HepG2 (cell line): ENCODE data around the gene HES7. TPM values are rescaled to one million over a fixed set of nuclear protein-coding genes. Genes with fewer than 3 reads are reported as not detected.

Experiments
- CENPX ChIP-seq: sonication (generic); formaldehyde crosslinking; IDR thresholded peaks from 2 replicates; pipeline ENCODE4 v1.9.0; 2021; ENCODE audit warnings: mild to moderate bottlenecking, missing genetic modification reagents, moderate library complexity
- GATAD1 ChIP-seq: IDR thresholded peaks from 2 replicates; pipeline ENCODE4 v1.6.1; 2016; ENCODE audit warnings: missing genetic modification reagents, missing compliant biosample characterization
- HNF4G ChIP-seq, 2 experiments: sonication (generic) in 1 of 2; formaldehyde crosslinking in 1 of 2; IDR thresholded peaks; 2 replicates each; pipeline versions ENCODE4 v1.4.0 to v1.6.1; 2011 to 2020; ENCODE audit warnings: borderline replicate concordance in 2 of 2, low read depth in 2 of 2, mild to moderate bottlenecking in 2 of 2, low read length in 1 of 2, missing genetic modification reagents in 1 of 2, moderate library complexity in 1 of 2
- KAT7 ChIP-seq: IDR thresholded peaks from 2 replicates; pipeline ENCODE4 v1.6.1; 2018; ENCODE audit warnings: borderline replicate concordance, missing compliant biosample characterization
- KDM6A ChIP-seq: IDR thresholded peaks from 2 replicates; pipeline ENCODE4 v1.6.1; 2016; ENCODE audit warnings: low read depth
- RFX5 ChIP-seq: IDR thresholded peaks from 2 replicates; pipeline ENCODE4 v1.6.1; 2011; ENCODE audit warnings: low read depth, low read length, improper control_type of control experiment
- SNAI1 ChIP-seq: sonication (generic); formaldehyde crosslinking; IDR thresholded peaks from 2 replicates; pipeline ENCODE4 v1.5.0; 2020; ENCODE audit warnings: mild to moderate bottlenecking, missing genetic modification reagents, borderline replicate concordance
- SP5 ChIP-seq: IDR thresholded peaks from 2 replicates; pipeline ENCODE4 v1.6.1; 2016; ENCODE audit warnings: low read depth, borderline replicate concordance
- ZEB1 ChIP-seq: IDR thresholded peaks from 2 replicates; pipeline ENCODE4 v1.6.1; 2012; ENCODE audit warnings: mild to moderate bottlenecking, low read depth, inconsistent platforms; ENCODE audit not compliant: insufficient replicate concordance
- ZFP36L1 ChIP-seq: sonication (generic); formaldehyde crosslinking; IDR thresholded peaks from 2 replicates; pipeline ENCODE4 v1.8.0; 2022; ENCODE audit warnings: mild to moderate bottlenecking, missing genetic modification reagents, moderate library complexity
- ZNF772 ChIP-seq: sonication (generic); formaldehyde crosslinking; IDR thresholded peaks from 2 replicates; pipeline ENCODE4 v1.5.0; 2020; ENCODE audit warnings: mild to moderate bottlenecking, missing genetic modification reagents
- polyA plus RNA-seq, 8 experiments: library from polyadenylated mRNA; depleted of rRNA in 3 of 8; stranded (reverse) in 7 of 8; unstranded in 1 of 8; fragments of >200 nt; fragmentation: Illumina TruSeq in 4 of 8; extraction: Trizol in 4 of 8; gene quantifications; 2 replicates each; pipeline versions ENCODE4 v1.2.1 to v1.2.3, GENCODE V29; 2011 to 2016; ENCODE audit warnings: low read depth in 4 of 8, missing spikeins in 1 of 8, mixed read lengths in 1 of 8; ENCODE audit not compliant: insufficient read depth in 1 of 8
- total RNA-seq, 5 experiments: library from RNA; depleted of rRNA; stranded (reverse); fragments of >200 nt; fragmentation: Illumina TruSeq; extraction: Trizol; gene quantifications; 2 replicates each; pipeline ENCODE4 v1.2.3, GENCODE V29; 2016; ENCODE audit warnings: low read depth in 1 of 5
- TF ChIP-seq, protein P1 (sequence below): sonication (generic); formaldehyde crosslinking; IDR thresholded peaks from 2 replicates; pipeline ENCODE4 v1.5.0; 2020; ENCODE audit warnings: mild to moderate bottlenecking, missing genetic modification reagents
- TF ChIP-seq, protein P2 (sequence below): sonication (generic); formaldehyde crosslinking; IDR thresholded peaks from 2 replicates; pipeline ENCODE4 v1.5.1; 2020; ENCODE audit warnings: mild to moderate bottlenecking, moderate library complexity, missing genetic modification reagents
- TF ChIP-seq, protein P3 (sequence below): sonication (generic); formaldehyde crosslinking; conservative IDR thresholded peaks from 2 replicates; pipeline ENCODE4 v1.8.0; 2022; ENCODE audit warnings: mild to moderate bottlenecking, moderate library complexity, missing genetic modification reagents
- TF ChIP-seq, protein P4 (sequence below): IDR thresholded peaks from 2 replicates; pipeline ENCODE4 v1.6.1; 2012; ENCODE audit warnings: inconsistent platforms
- TF ChIP-seq, protein P5 (sequence below): sonication (generic); formaldehyde crosslinking; IDR thresholded peaks from 2 replicates; pipeline ENCODE4 v1.8.1; 2023; ENCODE audit warnings: mild to moderate bottlenecking, missing genetic modification reagents

HES7 gene
- total and polyA plus RNA-seq, 2 of the 13 experiments (the other 11 are each of a cell fraction or from before 2014, with no cell fraction given) = not detected

DNA sequence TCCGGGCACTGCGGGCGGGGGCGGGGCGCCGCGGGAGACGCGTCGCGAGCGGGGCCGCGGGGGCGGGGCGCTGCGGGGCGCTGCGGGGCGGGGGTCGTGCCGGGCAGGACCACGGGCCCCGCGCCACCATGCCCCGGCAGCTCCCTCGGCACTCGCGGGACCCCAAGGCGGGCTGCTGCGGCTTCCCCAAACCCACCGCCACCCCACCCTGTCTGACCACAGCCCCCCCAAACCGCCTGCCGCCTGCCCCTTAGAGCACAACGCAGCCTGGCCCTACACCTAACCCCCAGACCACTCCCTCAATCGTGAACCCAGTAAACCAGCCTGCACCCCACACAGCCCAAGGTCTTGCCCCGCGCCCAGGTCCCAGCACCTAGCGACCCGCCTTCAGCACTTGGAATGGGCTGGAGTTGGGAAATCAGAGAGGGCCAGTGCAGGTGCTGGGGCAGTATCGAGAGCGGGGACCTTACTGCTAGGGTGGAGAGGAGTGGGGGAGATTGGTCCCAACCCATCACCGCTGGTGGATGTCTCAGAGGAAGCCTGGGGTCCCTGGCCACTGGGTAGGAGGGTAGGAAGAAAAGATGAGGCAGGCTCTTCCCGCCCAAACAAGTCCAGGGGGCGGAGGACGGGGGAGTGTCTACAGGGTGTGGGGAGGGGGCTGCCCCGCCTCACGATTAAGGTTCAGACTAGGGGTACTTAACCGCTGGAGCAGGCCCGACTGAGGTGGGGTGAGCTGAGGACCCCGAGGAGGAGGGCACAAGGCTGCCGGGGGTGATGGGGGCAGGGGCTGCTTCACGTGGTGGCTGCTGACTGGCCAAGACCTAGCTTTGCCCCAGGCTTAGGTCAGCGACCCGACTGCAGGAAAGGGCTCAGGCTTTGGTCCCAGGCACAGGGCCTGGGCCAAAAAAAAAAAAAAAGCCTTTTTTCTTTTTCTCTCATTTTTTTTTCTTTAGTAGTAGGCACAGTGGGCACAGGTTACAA, 39.4 kb upstream of the HES7 start (continued):
- no peak for TF ChIP-seq KAT7 (CRISPR knock-in tag)
- no peak for TF ChIP-seq HNF4G (IDR thresholded peaks at IDR 0.05; ENCODE audit: borderline replicate concordance, low read depth, low read length)
- TF ChIP-seq HNF4G (CRISPR knock-in tag; IDR thresholded peaks at IDR 0.05; ENCODE audit: borderline replicate concordance, low read depth) = no peak
- TF ChIP-seq KDM6A (CRISPR knock-in tag) = no peak
- TF ChIP-seq CENPX (CRISPR knock-in tag) = no peak
- TF ChIP-seq, protein P1, sequence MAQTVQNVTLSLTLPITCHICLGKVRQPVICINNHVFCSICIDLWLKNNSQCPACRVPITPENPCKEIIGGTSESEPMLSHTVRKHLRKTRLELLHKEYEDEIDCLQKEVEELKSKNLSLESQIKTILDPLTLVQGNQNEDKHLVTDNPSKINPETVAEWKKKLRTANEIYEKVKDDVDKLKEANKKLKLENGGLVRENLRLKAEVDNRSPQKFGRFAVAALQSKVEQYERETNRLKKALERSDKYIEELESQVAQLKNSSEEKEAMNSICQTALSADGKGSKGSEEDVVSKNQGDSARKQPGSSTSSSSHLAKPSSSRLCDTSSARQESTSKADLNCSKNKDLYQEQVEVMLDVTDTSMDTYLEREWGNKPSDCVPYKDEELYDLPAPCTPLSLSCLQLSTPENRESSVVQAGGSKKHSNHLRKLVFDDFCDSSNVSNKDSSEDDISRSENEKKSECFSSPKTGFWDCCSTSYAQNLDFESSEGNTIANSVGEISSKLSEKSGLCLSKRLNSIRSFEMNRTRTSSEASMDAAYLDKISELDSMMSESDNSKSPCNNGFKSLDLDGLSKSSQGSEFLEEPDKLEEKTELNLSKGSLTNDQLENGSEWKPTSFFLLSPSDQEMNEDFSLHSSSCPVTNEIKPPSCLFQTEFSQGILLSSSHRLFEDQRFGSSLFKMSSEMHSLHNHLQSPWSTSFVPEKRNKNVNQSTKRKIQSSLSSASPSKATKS (CRISPR knock-in tag) = no peak
- TF ChIP-seq SP5 (CRISPR knock-in tag) = 0 out of 2 replicates have a peak, but pooled peaks have one; percentile 28
- TF ChIP-seq GATAD1 (CRISPR knock-in tag) = no peak; the same call in 1 of the 2 replicates
- TF ChIP-seq ZFP36L1 (CRISPR knock-in tag) = 0 out of 2 replicates have a peak, but pooled peaks have one; percentile 45
- TF ChIP-seq SNAI1 (CRISPR knock-in tag) = no peak
- TF ChIP-seq, protein P2, sequence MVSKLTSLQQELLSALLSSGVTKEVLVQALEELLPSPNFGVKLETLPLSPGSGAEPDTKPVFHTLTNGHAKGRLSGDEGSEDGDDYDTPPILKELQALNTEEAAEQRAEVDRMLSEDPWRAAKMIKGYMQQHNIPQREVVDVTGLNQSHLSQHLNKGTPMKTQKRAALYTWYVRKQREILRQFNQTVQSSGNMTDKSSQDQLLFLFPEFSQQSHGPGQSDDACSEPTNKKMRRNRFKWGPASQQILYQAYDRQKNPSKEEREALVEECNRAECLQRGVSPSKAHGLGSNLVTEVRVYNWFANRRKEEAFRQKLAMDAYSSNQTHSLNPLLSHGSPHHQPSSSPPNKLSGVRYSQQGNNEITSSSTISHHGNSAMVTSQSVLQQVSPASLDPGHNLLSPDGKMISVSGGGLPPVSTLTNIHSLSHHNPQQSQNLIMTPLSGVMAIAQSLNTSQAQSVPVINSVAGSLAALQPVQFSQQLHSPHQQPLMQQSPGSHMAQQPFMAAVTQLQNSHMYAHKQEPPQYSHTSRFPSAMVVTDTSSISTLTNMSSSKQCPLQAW (CRISPR knock-in tag) = peak; percentile 62; the same call in 1 of the 2 replicates
- TF ChIP-seq, protein P3, sequence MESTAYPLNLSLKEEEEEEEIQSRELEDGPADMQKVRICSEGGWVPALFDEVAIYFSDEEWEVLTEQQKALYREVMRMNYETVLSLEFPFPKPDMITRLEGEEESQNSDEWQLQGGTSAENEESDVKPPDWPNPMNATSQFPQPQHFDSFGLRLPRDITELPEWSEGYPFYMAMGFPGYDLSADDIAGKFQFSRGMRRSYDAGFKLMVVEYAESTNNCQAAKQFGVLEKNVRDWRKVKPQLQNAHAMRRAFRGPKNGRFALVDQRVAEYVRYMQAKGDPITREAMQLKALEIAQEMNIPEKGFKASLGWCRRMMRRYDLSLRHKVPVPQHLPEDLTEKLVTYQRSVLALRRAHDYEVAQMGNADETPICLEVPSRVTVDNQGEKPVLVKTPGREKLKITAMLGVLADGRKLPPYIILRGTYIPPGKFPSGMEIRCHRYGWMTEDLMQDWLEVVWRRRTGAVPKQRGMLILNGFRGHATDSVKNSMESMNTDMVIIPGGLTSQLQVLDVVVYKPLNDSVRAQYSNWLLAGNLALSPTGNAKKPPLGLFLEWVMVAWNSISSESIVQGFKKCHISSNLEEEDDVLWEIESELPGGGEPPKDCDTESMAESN (CRISPR knock-in tag) = peak; percentile 8; the same call in 1 of the 2 replicates
- TF ChIP-seq, protein P4, sequence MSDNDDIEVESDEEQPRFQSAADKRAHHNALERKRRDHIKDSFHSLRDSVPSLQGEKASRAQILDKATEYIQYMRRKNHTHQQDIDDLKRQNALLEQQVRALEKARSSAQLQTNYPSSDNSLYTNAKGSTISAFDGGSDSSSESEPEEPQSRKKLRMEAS = peak; percentile 39
- no peak for TF ChIP-seq ZNF772 (CRISPR knock-in tag)
- TF ChIP-seq, protein P5, sequence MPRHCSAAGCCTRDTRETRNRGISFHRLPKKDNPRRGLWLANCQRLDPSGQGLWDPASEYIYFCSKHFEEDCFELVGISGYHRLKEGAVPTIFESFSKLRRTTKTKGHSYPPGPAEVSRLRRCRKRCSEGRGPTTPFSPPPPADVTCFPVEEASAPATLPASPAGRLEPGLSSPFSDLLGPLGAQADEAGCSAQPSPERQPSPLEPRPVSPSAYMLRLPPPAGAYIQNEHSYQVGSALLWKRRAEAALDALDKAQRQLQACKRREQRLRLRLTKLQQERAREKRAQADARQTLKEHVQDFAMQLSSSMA = no peak
- peak; percentile 17 for TF ChIP-seq ZEB1
- TF ChIP-seq RFX5 = no peak
